GM12878 (cell line): ENCODE data around the gene PAPOLG. TPM values are rescaled to one million over a fixed set of nuclear protein-coding genes. Genes with fewer than 3 reads are reported as not detected.

Experiments
- ATAC-seq: fragments of 200-7000 bp; cut with Tn5 transposase; 3 replicates; pipeline ENCODE4 v1.9.1; 2020; ENCODE audit warnings: mild to moderate bottlenecking, moderate library complexity
- BruUV-seq: library from RNA; stranded (reverse); fragments of 400-500 nt; replicated peaks from 2 replicates; lab custom pipeline; 2021; lab: Mats Ljungman, UMichigan
- CTCF ChIA-PET: fragments of 300-600 bp; sonication (Branson Sonifier 250); formaldehyde crosslinking; extraction: SDS; loops from one replicate; lab custom pipeline; 2021; ENCODE audit warnings: inconsistent platforms; lab: Yijun Ruan, JAX
- POLR2A ChIA-PET: fragments of 350-600 bp; formaldehyde crosslinking; extraction: SDS; loops from one replicate; lab custom pipeline; 2021; ENCODE audit warnings: inconsistent platforms; lab: Charles Lee
- RAD21 ChIA-PET: fragments of 300-600 bp; sonication (Branson Sonifier 250); formaldehyde crosslinking; loops from one replicate; lab custom pipeline; 2023; ENCODE audit warnings: antibody characterized with exemption; ENCODE audit not compliant: unreplicated experiment; lab: Charles Lee
- SMC1A ChIA-PET: fragments of 300-600 bp; sonication (Branson Sonifier 250); formaldehyde crosslinking; loops from one replicate; lab custom pipeline; 2023; ENCODE audit not compliant: unreplicated experiment, uncharacterized antibody; lab: Charles Lee
- DNase-seq: peaks from one replicate; pipeline ENCODE4 v3.0.0-alpha.2; 2011; ENCODE audit warnings: low read depth, low spot score
- FAIRE-seq: peaks from 3 replicates; lab custom pipeline; 2011; peaks lifted over from hg19 to GRCh38; lab: Jason Lieb, UNC
- H2AFZ ChIP-seq: 2 replicates; pipeline ENCODE4 v1.6.0; 2011; ENCODE audit warnings: low read depth, low read length, control low read depth; ENCODE audit not compliant: control insufficient read depth
- H3K27ac ChIP-seq: 2 replicates; pipeline ENCODE4 v1.5.1; 2011; ENCODE audit warnings: control low read depth; ENCODE audit not compliant: control insufficient read depth, insufficient read depth
- H3K27me3 ChIP-seq, 2 experiments: replicated peaks in 1 of 2; 2 replicates each; pipeline versions ENCODE4 v1.6.0 to v1.6.1; 2011; ENCODE audit warnings: low read length in 1 of 2; ENCODE audit not compliant: control insufficient read depth in 2 of 2, insufficient read depth in 2 of 2
- H3K36me3 ChIP-seq, 2 experiments: 2 replicates each; pipeline ENCODE4 v1.5.1; 2011; ENCODE audit warnings: low read length in 1 of 2; ENCODE audit not compliant: control insufficient read depth in 2 of 2, insufficient read depth in 2 of 2
- H3K4me1 ChIP-seq: 2 replicates; pipeline ENCODE4 v1.6.1; 2011; ENCODE audit warnings: mild to moderate bottlenecking, low read length, moderate library complexity, mixed read lengths; ENCODE audit not compliant: control insufficient read depth, insufficient read depth
- H3K4me2 ChIP-seq: 2 replicates; pipeline ENCODE4 v1.6.0; 2011; ENCODE audit warnings: control low read depth; ENCODE audit not compliant: control insufficient read depth, insufficient read depth
- H3K4me3 ChIP-seq: fragments of 200-600 bp; sonication (generic); 2 replicates; pipeline ENCODE4 v1.5.1; 2016
- H3K79me2 ChIP-seq: 2 replicates; pipeline ENCODE4 v1.6.0; 2011; ENCODE audit warnings: low read length; ENCODE audit not compliant: control insufficient read depth, insufficient read depth
- H3K9ac ChIP-seq: 2 replicates; pipeline ENCODE4 v1.8.0; 2011; ENCODE audit warnings: low read length, control low read depth, mixed read lengths; ENCODE audit not compliant: control insufficient read depth, insufficient read depth
- H3K9me3 ChIP-seq: replicated peaks from 3 replicates; pipeline ENCODE4 v1.5.1; 2011; ENCODE audit warnings: mild to moderate bottlenecking, low read length; ENCODE audit not compliant: control insufficient read depth, insufficient read depth
- H4K20me1 ChIP-seq: 2 replicates; pipeline ENCODE4 v1.6.0; 2011; ENCODE audit not compliant: control insufficient read depth, insufficient read depth
- ATF3 ChIP-seq: IDR thresholded peaks from 2 replicates; pipeline ENCODE4 v1.6.1; 2011; ENCODE audit warnings: low read depth, mild to moderate bottlenecking, low read length, moderate library complexity, borderline replicate concordance; ENCODE audit errors: extremely low read depth
- ATF7 ChIP-seq: fragments of 450-650 bp; IDR thresholded peaks from 2 replicates; pipeline ENCODE4 v1.6.1; 2016; ENCODE audit warnings: low read depth, mild to moderate bottlenecking
- BHLHE40 ChIP-seq, 2 experiments: fragments of 450-650 bp in 1 of 2; IDR thresholded peaks; 2 replicates each; pipeline ENCODE4 v1.6.1; 2011 to 2017; ENCODE audit warnings: low read depth in 2 of 2, borderline replicate concordance in 1 of 2, improper control_type of control experiment in 1 of 2, low read length in 1 of 2, mild to moderate bottlenecking in 1 of 2
- CEBPZ ChIP-seq: fragments of 150-350 bp; IDR thresholded peaks from 2 replicates; pipeline ENCODE4 v1.6.1; 2016; ENCODE audit warnings: low read depth, low read length
- ESRRA ChIP-seq: IDR thresholded peaks from 2 replicates; pipeline ENCODE4 v1.6.1; 2012; ENCODE audit warnings: mild to moderate bottlenecking, low read length, improper control_type of control experiment
- HDAC2 ChIP-seq: fragments of 200-600 bp; sonication (generic); IDR thresholded peaks from 2 replicates; pipeline ENCODE4 v1.6.1; 2017
- HSF1 ChIP-seq: fragments of 150-350 bp; IDR thresholded peaks from 2 replicates; pipeline ENCODE4 v1.6.1; 2014; ENCODE audit warnings: mild to moderate bottlenecking, low read depth, low read length
- NR2C2 ChIP-seq: IDR thresholded peaks from 2 replicates; pipeline ENCODE4 v1.6.1; 2011; ENCODE audit warnings: borderline replicate concordance, low read depth; ENCODE audit not compliant: control insufficient read depth, insufficient read length
- PML ChIP-seq: IDR thresholded peaks from 2 replicates; pipeline ENCODE4 v1.6.1; 2012; ENCODE audit warnings: low read length, inconsistent platforms
- REST ChIP-seq: IDR thresholded peaks from 2 replicates; pipeline ENCODE4 v1.6.1; 2012; ENCODE audit warnings: mild to moderate bottlenecking, low read depth, low read length
- RFX5 ChIP-seq: IDR thresholded peaks from 2 replicates; pipeline ENCODE4 v1.6.1; 2011; ENCODE audit warnings: low read depth, low read length, improper control_type of control experiment
- SUZ12 ChIP-seq: fragments of 200-600 bp; sonication (generic); IDR thresholded peaks from one replicate; pipeline ENCODE4 v1.6.1; 2018; ENCODE audit warnings: antibody characterized with exemption, mild to moderate bottlenecking; ENCODE audit not compliant: unreplicated experiment
- ZNF24 ChIP-seq: fragments of 450-650 bp; IDR thresholded peaks from 2 replicates; pipeline ENCODE4 v1.6.1; 2017; ENCODE audit warnings: antibody characterized with exemption, mild to moderate bottlenecking
- WGBS: methylation state at CpG from one replicate; pipeline ENCODE4 v1.1.6; 2016; ENCODE audit warnings: low lambda C conversion rate; ENCODE audit not compliant: insufficient replicate concordance, insufficient coverage; ENCODE audit errors: missing lambda C conversion rate; 5-methylcytosine and 5-hydroxymethylcytosine counted together
- in situ Hi-C: fragments of 300-500 bp; cut with MboI; formaldehyde crosslinking; loops from 9 replicates; pipeline ENCODE4 v1.14.3; 2018; ENCODE audit warnings: mixed read lengths
- intact Hi-C: fragments of 100-400 bp; cut with micrococcal nuclease; formaldehyde crosslinking; loops from one replicate; pipeline ENCODE4 v1.14.2; 2022; ENCODE audit not compliant: unreplicated experiment
- polyA plus RNA-seq, 11 experiments: library from polyadenylated mRNA; depleted of rRNA in 4 of 11; unstranded in 6 of 11; stranded (reverse) in 5 of 11; fragments of >200 nt; fragmentation: Nextera tagmentation in 4 of 11; fragmentation: Illumina TruSeq in 1 of 11; extraction: Ambion mirVana in 4 of 11; extraction: Trizol in 1 of 11; gene quantifications; 1 replicate in 1 of 11; 2 replicates in 10 of 11; pipeline versions ENCODE4 v1.2.1 to v1.2.3, GENCODE V29; 2011 to 2016; ENCODE audit warnings: inconsistent platforms in 2 of 11, missing spikeins in 2 of 11, low read depth in 1 of 11
- total RNA-seq, 4 experiments: library from RNA; depleted of rRNA in 3 of 4; stranded (reverse); fragments of >200 nt in 3 of 4; fragmentation: Illumina TruSeq in 1 of 4; extraction: Trizol in 1 of 4; gene quantifications; 2 replicates each; pipeline versions ENCODE4 v1.2.1 to v1.2.3, GENCODE V29; 2013 to 2021

Gene PAPOLG
- total and polyA plus RNA-seq, 10 of the 15 experiments (the other 5 are each of a cell fraction or from before 2014, with no cell fraction given), result 4.2 to 15.8 (median 10.7) TPM

GRCh38 chr2:60825666-60826065 is 69.6 kb downstream of the PAPOLG start:
- FAIRE-seq (no peak), DNase-seq (no peak), ATAC-seq (no peak)
- Histone ChIP-seq H3K4me1 (peaks cover 5% of the 10 kb centered on the region), H3K27ac (no peak overlapping the region), H3K79me2 (no peaks in the 10 kb centered on the region), H3K36me3 (no peaks in the 10 kb centered on the region), H3K4me3 (no peak overlapping the region), H3K9me3 (no peaks in the 10 kb centered on the region), H3K27me3 (no peaks in the 10 kb centered on the region), H3K4me2 (no peak overlapping the region), H2AFZ (no peak overlapping the region), H3K9ac (no peak overlapping the region), H4K20me1 (no peaks in the 10 kb centered on the region)
- ChIA-PET RAD21 (interaction anchor here (0.8 to 1.4 kb wide), 2 partner anchors 14 to 19 kb away, joined by 3 to 5 read pairs; no protein-coding TSS in a partner anchor), SMC1A (interaction anchor here (1.4 to 2.5 kb wide), 4 partner anchors 9 to 172 kb away, joined by 4 to 8 read pairs (median 6); no protein-coding TSS in a partner anchor), POLR2A (no interaction called here), CTCF (interaction anchor here (0.9 kb wide), 1 partner anchor 13 kb away, joined by 3 read pairs; no protein-coding TSS in a partner anchor)
- intact Hi-C loops, result no loop called here
- no TSS peak for BruUV-seq
- in situ Hi-C loops, result no loop called here
- TF ChIP-seq PML (no peak), CEBPZ (no peak), SUZ12 (no peak), HDAC2 (no peak), ATF7 (no peak), REST (no peak), ZNF24 (no peak), RFX5 (no peak), ATF3 (no peak), BHLHE40 (IDR thresholded peaks at IDR 0.05; ENCODE audit: borderline replicate concordance in 1 of 2, low read depth in 2 of 2, low read length in 1 of 2) (no peak), ESRRA (no peak), NR2C2 (no peak), HSF1 (no peak)
- 76% methylated on average over 2 of the region's 2 CpGs for WGBS
